SK-N-SH treated with all-trans-retinoic acid at 6 μM for 48 hours (cell line): ENCODE results near the gene NGEF.

Experiments used
- ARNTL ChIP-seq: fragments of 450-650 bp; formaldehyde crosslinking; IDR thresholded peaks from 2 replicates; pipeline ENCODE4 v1.5.0; 2020; ENCODE audit warnings: low read depth, mild to moderate bottlenecking, moderate library complexity, borderline replicate concordance
- CSDC2 ChIP-seq: fragments of 250-450 bp; sonication (Bioruptor Pico); IDR thresholded peaks from 2 replicates; pipeline ENCODE4 v1.5.0; 2020; ENCODE audit warnings: mild to moderate bottlenecking, moderate library complexity
- CSRNP3 ChIP-seq: fragments of 250-450 bp; sonication (Bioruptor Pico); IDR thresholded peaks from 2 replicates; pipeline ENCODE4 v1.5.1; 2021; ENCODE audit warnings: mild to moderate bottlenecking, moderate library complexity
- ISL1 ChIP-seq: fragments of 250-450 bp; sonication (Bioruptor Pico); IDR thresholded peaks from 2 replicates; pipeline ENCODE4 v2.1.2; 2022; ENCODE audit warnings: mild to moderate bottlenecking, moderate library complexity
- PATZ1 ChIP-seq: fragments of 250-450 bp; sonication (Bioruptor Pico); IDR thresholded peaks from 2 replicates; pipeline ENCODE4 v1.8.0; 2020; ENCODE audit warnings: mild to moderate bottlenecking, moderate library complexity, borderline replicate concordance
- RARB ChIP-seq: fragments of 250-450 bp; sonication (Bioruptor Pico); IDR thresholded peaks from 2 replicates; pipeline ENCODE4 v1.8.0; 2021; ENCODE audit warnings: mild to moderate bottlenecking, moderate library complexity
- SNAI2 ChIP-seq: fragments of 250-450 bp; sonication (Bioruptor Pico); IDR thresholded peaks from 2 replicates; pipeline ENCODE4 v1.5.0; 2020; ENCODE audit warnings: mild to moderate bottlenecking, moderate library complexity
- TCF4 ChIP-seq: fragments of 250-450 bp; sonication (Bioruptor Pico); IDR thresholded peaks from 2 replicates; pipeline ENCODE4 v1.8.0; 2021; ENCODE audit warnings: mild to moderate bottlenecking, moderate library complexity, borderline replicate concordance
- ZC3H10 ChIP-seq: fragments of 250-450 bp; sonication (Bioruptor Pico); IDR thresholded peaks from 2 replicates; pipeline ENCODE4 v1.5.1; 2021; ENCODE audit warnings: mild to moderate bottlenecking, moderate library complexity
- ZFP3 ChIP-seq: fragments of 250-450 bp; sonication (Bioruptor Pico); IDR thresholded peaks from 2 replicates; pipeline ENCODE4 v1.5.0; 2020; ENCODE audit warnings: mild to moderate bottlenecking, moderate library complexity
- ZNF565 ChIP-seq: fragments of 450-650 bp; formaldehyde crosslinking; conservative IDR thresholded peaks from 2 replicates; pipeline ENCODE4 v1.5.0; 2020; ENCODE audit warnings: low read depth, mild to moderate bottlenecking, moderate library complexity
- ZNF70 ChIP-seq: fragments of 450-650 bp; formaldehyde crosslinking; IDR thresholded peaks from 2 replicates; pipeline ENCODE4 v1.5.0; 2020; ENCODE audit warnings: mild to moderate bottlenecking, moderate library complexity

GRCh38 chr2:232886176-232886575, 126.9 kb downstream of the NGEF start:
- no peak for TF ChIP-seq ARNTL (CRISPR knock-in tag)
- no peak for TF ChIP-seq SNAI2 (CRISPR knock-in tag)
- no peak for TF ChIP-seq ZC3H10 (CRISPR knock-in tag)
- no peak for TF ChIP-seq ZFP3
- no peak for TF ChIP-seq ISL1 (CRISPR knock-in tag)
- no peak for TF ChIP-seq RARB (CRISPR knock-in tag)
- no peak for TF ChIP-seq TCF4 (CRISPR knock-in tag)
- TF ChIP-seq CSRNP3 (CRISPR knock-in tag), result no peak
- no peak for TF ChIP-seq PATZ1 (CRISPR knock-in tag)
- TF ChIP-seq CSDC2, result no peak
- no peak for TF ChIP-seq ZNF565 (CRISPR knock-in tag)
- TF ChIP-seq ZNF70 (CRISPR knock-in tag), result no peak
